Activated CD8-positive, alpha-beta T cell treated with anti-CD3 and anti-CD28 coated beads for 36 hours (primary cell): ENCODE data around the gene PATL1. TPM values are rescaled to one million over a fixed set of nuclear protein-coding genes. Genes with fewer than 3 reads are reported as not detected.

Source experiments
- ATAC-seq: fragments of 200-7000 bp; cut with Tn5 transposase; one replicate; pipeline ENCODE4 v1.10.0; 2021; ENCODE audit warnings: mild to moderate bottlenecking, moderate library complexity
- CTCF ChIA-PET: fragments of 350-600 bp; sonication (Branson Sonifier 250); formaldehyde crosslinking; loops from one replicate; lab custom pipeline; 2021; ENCODE audit warnings: antibody characterized with exemption; lab: Charles Lee
- POLR2A ChIA-PET: fragments of 350-600 bp; sonication (Branson Sonifier 250); formaldehyde crosslinking; loops from one replicate; lab custom pipeline; 2021; ENCODE audit warnings: antibody characterized with exemption; lab: Charles Lee
- DNase-seq: peaks from one replicate; pipeline ENCODE4 v3.0.0-alpha.2; 2020
- H3K27ac Mint-ChIP-seq: one replicate; pipeline ENCODE4 v1.8.0; 2021; ENCODE audit warnings: mild to moderate bottlenecking, mixed read lengths
- H3K27me3 Mint-ChIP-seq: one replicate; pipeline ENCODE4 v1.8.0; 2021; ENCODE audit warnings: mixed read lengths
- H3K36me3 Mint-ChIP-seq: one replicate; pipeline ENCODE4 v1.8.0; 2021; ENCODE audit warnings: low read depth, mixed read lengths
- H3K4me1 Mint-ChIP-seq: one replicate; pipeline ENCODE4 v1.8.0; 2021; ENCODE audit warnings: low read depth, mixed read lengths
- H3K4me3 Mint-ChIP-seq: one replicate; pipeline ENCODE4 v1.8.0; 2021; ENCODE audit warnings: mild to moderate bottlenecking, moderate library complexity, mixed read lengths
- H3K9me3 Mint-ChIP-seq: one replicate; pipeline ENCODE4 v1.8.0; 2021; ENCODE audit warnings: mixed read lengths
- intact Hi-C: fragments of 100-400 bp; cut with micrococcal nuclease; formaldehyde crosslinking; loops from one replicate; pipeline ENCODE4 v1.10.0; 2022
- total RNA-seq, 2 experiments: library from RNA; stranded (reverse); gene quantifications; one replicate each; pipeline ENCODE4 v1.2.3, GENCODE V29; 2021
- TF ChIP-seq, protein P1 (sequence below): fragments of 200-600 bp; IDR thresholded peaks from one replicate; pipeline ENCODE4 v1.8.0; 2022; ENCODE audit warnings: antibody characterized with exemption, mild to moderate bottlenecking

The PATL1 gene
- total RNA-seq, 2 experiments from 2014 or later: 59.5 to 60.6 TPM

DNA sequence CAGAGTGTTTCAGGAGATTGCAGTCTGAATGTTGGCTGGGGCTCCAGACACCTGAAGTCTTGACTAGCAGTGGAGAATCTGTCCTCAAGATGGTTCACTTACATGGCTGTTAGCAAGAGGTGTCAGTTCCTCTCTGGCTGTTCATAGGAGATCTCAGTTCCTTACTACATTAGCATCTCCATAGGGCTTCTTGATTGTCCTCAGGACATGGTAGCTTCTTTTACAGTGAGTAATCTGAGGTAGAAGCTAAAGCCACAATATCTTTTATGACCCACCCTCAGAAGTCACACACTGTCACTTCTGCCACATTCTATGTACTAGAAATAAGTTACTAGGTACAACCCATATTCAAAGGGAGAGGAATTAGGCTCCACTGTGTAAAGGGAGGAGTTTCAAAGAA lies 10.5 kb upstream of the PATL1 start:
- ChIA-PET CTCF (interaction anchor here (1.1 to 1.4 kb wide), 2 partner anchors 8 to 142 kb away, joined by 3 to 5 read pairs; no protein-coding TSS in a partner anchor), POLR2A (no interaction called here)
- Mint-ChIP-seq H3K4me1 (peaks cover 8% of the 10 kb centered on the region), H3K36me3 (no peaks in the 10 kb centered on the region), H3K27me3 (peaks cover 7% of the 10 kb centered on the region), H3K9me3 (no peaks in the 10 kb centered on the region), H3K27ac (no peak overlapping the region), H3K4me3 (no peak overlapping the region)
- TF ChIP-seq, protein P1, sequence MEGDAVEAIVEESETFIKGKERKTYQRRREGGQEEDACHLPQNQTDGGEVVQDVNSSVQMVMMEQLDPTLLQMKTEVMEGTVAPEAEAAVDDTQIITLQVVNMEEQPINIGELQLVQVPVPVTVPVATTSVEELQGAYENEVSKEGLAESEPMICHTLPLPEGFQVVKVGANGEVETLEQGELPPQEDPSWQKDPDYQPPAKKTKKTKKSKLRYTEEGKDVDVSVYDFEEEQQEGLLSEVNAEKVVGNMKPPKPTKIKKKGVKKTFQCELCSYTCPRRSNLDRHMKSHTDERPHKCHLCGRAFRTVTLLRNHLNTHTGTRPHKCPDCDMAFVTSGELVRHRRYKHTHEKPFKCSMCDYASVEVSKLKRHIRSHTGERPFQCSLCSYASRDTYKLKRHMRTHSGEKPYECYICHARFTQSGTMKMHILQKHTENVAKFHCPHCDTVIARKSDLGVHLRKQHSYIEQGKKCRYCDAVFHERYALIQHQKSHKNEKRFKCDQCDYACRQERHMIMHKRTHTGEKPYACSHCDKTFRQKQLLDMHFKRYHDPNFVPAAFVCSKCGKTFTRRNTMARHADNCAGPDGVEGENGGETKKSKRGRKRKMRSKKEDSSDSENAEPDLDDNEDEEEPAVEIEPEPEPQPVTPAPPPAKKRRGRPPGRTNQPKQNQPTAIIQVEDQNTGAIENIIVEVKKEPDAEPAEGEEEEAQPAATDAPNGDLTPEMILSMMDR: no peak
- ATAC-seq: no peak
- no peak for DNase-seq
- intact Hi-C loops: loop anchor here (10.0 kb wide), 1 partner anchor 125 kb away; no protein-coding TSS in a partner anchor

DNA sequence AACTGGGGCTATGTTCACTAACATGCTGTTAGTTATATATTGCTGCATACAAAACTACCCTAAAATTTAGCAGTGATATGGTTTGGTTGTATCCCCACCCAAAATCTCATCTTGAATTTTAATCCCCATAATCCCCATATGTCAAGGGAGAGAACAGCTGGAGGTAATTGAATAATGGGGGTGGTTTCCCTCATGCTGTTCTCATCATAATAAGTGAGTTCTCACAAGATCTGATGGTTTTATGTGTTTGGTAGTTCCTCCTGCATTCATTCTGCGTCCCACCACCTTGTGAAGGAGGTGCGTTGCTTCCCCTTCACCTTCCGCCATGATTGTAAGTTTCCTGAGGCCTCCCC lies 10.0 kb upstream of the PATL1 start:
- TF ChIP-seq, protein P1: no peak
- Mint-ChIP-seq H3K4me3 (no peak overlapping the region), H3K27ac (peak overlapping the region; percentile 16), H3K9me3 (no peaks in the 10 kb centered on the region), H3K36me3 (no peaks in the 10 kb centered on the region), H3K4me1 (peaks cover 8% of the 10 kb centered on the region), H3K27me3 (peaks cover 5% of the 10 kb centered on the region)
- ATAC-seq (no peak), DNase-seq (no peak)
- POLR2A ChIA-PET: no interaction called here
- CTCF ChIA-PET: no interaction called here
- intact Hi-C loops: loop anchor here (10.0 kb wide), 1 partner anchor 126 kb away; no protein-coding TSS in a partner anchor

DNA sequence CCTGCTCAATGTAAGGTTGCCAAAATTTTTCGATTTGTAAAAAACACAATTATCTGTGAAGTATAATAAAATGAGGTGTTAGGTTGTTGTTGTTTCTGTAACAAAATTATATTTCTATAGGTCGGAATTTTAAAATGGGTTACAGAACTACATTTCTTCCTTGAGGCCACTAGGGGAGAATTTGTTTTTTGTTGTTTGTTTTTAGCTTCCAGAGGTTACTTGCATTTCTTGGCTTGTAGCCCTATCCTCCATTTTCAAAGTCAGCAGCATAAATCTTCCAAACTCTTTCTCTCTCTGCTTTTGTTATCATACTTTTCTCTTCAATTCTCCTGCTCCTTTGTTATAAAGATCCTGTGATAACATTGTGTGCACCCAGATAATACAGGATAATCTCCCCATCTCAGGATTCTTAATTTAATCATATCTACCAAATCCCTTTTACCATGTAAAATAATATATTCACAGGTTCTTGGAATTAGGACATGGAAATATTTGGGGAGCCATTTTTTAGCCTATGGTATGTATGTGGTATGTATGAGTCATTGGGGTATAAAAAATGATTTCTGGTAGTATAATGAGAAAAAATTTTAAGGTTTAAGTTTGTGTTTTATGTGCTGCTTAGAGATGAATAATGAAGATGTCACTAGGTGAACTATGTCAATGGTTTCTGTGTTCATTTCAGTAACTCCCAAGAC lies 9.4 kb upstream of the PATL1 start:
- Mint-ChIP-seq H3K9me3 (no peaks in the 10 kb centered on the region), H3K36me3 (no peaks in the 10 kb centered on the region), H3K4me1 (peaks cover 8% of the 10 kb centered on the region), H3K27ac (peak overlapping the region; percentile 16), H3K27me3 (peaks cover 5% of the 10 kb centered on the region), H3K4me3 (no peak overlapping the region)
- TF ChIP-seq, protein P1: no peak
- no peak for DNase-seq
- ChIA-PET CTCF (no interaction called here), POLR2A (interaction anchor here (1.2 kb wide), 1 partner anchor 10 kb away, joined by 3 read pairs; the partner anchor contains the start of gene PATL1)
- peak; percentile 27 for ATAC-seq
- intact Hi-C loops: loop anchor here (10.0 kb wide), 1 partner anchor 127 kb away; no protein-coding TSS in a partner anchor

DNA sequence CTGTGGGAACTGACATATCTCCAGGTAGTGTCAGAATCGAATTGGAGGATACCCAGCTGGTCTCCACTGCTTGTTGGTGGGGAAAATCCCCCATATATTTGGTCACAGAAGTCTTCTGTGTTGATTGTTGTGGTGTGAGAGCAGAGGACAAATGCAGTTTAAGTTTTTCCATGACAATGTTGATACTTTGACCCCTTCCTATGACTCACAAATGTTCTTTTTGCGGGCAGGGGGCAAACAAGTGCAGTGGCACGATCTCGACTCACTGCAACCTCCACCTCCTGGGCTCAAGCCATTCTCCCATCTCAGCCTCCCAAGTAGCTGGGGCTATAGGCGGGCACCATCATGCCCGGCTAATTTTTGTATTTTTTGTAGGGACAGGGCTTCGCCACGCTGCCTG lies 7.4 kb upstream of the PATL1 start:
- H3K9me3 Mint-ChIP-seq: no peaks in the 10 kb centered on the region
- POLR2A ChIA-PET: interaction anchor here (1.3 kb wide), 1 partner anchor 110 kb away, joined by 3 read pairs; no protein-coding TSS in a partner anchor
- no peaks in the 10 kb centered on the region for H3K36me3 Mint-ChIP-seq
- H3K4me3 Mint-ChIP-seq: no peak overlapping the region
- DNase-seq (no peak), ATAC-seq (no peak)
- TF ChIP-seq, protein P1: no peak
- CTCF ChIA-PET: interaction anchor here (0.7 kb wide), 1 partner anchor 126 kb away, joined by 3 read pairs; no protein-coding TSS in a partner anchor
- intact Hi-C loops: loop anchor here (10.0 kb wide), 1 partner anchor 129 kb away; no protein-coding TSS in a partner anchor
- H3K27me3 Mint-ChIP-seq: peaks cover 3% of the 10 kb centered on the region
- H3K27ac Mint-ChIP-seq: no peak overlapping the region
- H3K4me1 Mint-ChIP-seq: peaks cover 8% of the 10 kb centered on the region

DNA sequence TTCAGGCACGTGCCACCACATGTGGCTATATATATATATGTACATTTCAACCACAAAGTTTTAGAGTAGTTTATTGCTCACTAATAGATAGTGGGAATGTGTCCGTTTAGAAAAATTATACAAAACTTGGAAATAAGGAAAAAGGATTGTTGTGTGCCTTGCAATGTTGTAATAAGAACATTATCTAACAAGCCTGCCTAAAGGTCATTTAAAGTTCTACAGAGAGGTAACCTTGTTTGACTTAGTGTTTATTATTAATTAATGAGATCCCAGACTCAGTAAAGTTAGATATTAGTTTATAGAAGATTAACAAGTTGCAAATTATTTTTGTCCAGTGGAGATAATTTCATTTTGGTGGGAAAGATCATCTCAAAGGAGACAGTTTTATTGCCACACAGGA lies 5.5 kb upstream of the PATL1 start:
- Mint-ChIP-seq H3K4me1 (peaks cover 16% of the 10 kb centered on the region), H3K27ac (no peak overlapping the region), H3K27me3 (peaks cover 3% of the 10 kb centered on the region), H3K9me3 (no peaks in the 10 kb centered on the region), H3K4me3 (no peak overlapping the region), H3K36me3 (no peaks in the 10 kb centered on the region)
- ChIA-PET CTCF (interaction anchor here (0.8 to 1.0 kb wide), 2 partner anchors 137 to 141 kb away, joined by 3 to 4 read pairs; no protein-coding TSS in a partner anchor), POLR2A (no interaction called here)
- TF ChIP-seq, protein P1: no peak
- DNase-seq (no peak), ATAC-seq (no peak)
- intact Hi-C loops: loop anchor here (10.0 kb wide), 1 partner anchor 131 kb away; no protein-coding TSS in a partner anchor
